Keratinocyte (primary cell): ENCODE results near the gene ANKMY1. TPM values are rescaled to one million over a fixed set of nuclear protein-coding genes. Genes with fewer than 3 reads are reported as not detected.

ENCODE experiments used
- DNase-seq: peaks from one replicate; pipeline ENCODE4 v3.0.0-alpha.2; 2011; ENCODE audit warnings: low read depth, missing footprints, low spot score
- FAIRE-seq: peaks from 2 replicates; lab custom pipeline; 2011; peaks lifted over from hg19 to GRCh38; lab: Jason Lieb, UNC
- H2AFZ ChIP-seq: 2 replicates; pipeline ENCODE4 v1.6.0; 2012; ENCODE audit warnings: low read length, control low read depth, inconsistent platforms; ENCODE audit not compliant: control insufficient read depth
- H3K27ac ChIP-seq: 2 replicates; pipeline ENCODE4 v1.5.1; 2011; ENCODE audit warnings: low read length; ENCODE audit not compliant: control insufficient read depth, insufficient read depth
- H3K27me3 ChIP-seq: 3 replicates; pipeline ENCODE4 v1.6.0; 2011; ENCODE audit warnings: low read length; ENCODE audit not compliant: control insufficient read depth, insufficient read depth; ENCODE audit errors: extremely low read depth
- H3K36me3 ChIP-seq, 2 experiments: 2 replicates in 1 of 2; 3 replicates in 1 of 2; pipeline ENCODE4 v1.5.1; 2011; ENCODE audit warnings: low read length in 2 of 2, mild to moderate bottlenecking in 1 of 2; ENCODE audit not compliant: control insufficient read depth in 2 of 2, insufficient read depth in 2 of 2; ENCODE audit errors: extremely low read depth in 1 of 2
- H3K4me1 ChIP-seq: 3 replicates; pipeline ENCODE4 v1.5.1; 2011; ENCODE audit warnings: low read length; ENCODE audit not compliant: control insufficient read depth, insufficient read depth; ENCODE audit errors: extremely low read depth
- H3K4me2 ChIP-seq: 3 replicates; pipeline ENCODE4 v1.6.0; 2011; ENCODE audit warnings: low read depth, low read length; ENCODE audit not compliant: control insufficient read depth, insufficient read depth; ENCODE audit errors: extremely low read depth
- H3K4me3 ChIP-seq, 3 experiments: fragments of 200-600 bp in 1 of 3; sonication (generic) in 1 of 3; 2 replicates in 2 of 3; 3 replicates in 1 of 3; pipeline ENCODE4 v1.5.1; 2011 to 2016; ENCODE audit warnings: low read length in 3 of 3, mild to moderate bottlenecking in 3 of 3, control low read depth in 2 of 3, inconsistent platforms in 1 of 3, low read depth in 1 of 3, mixed read lengths in 1 of 3, mixed run types in 1 of 3, moderate library complexity in 1 of 3; ENCODE audit not compliant: control insufficient read depth in 2 of 3, insufficient read depth in 2 of 3; ENCODE audit errors: extremely low read depth in 1 of 3
- H3K79me2 ChIP-seq: 2 replicates; pipeline ENCODE4 v1.6.0; 2012; ENCODE audit warnings: low read length; ENCODE audit not compliant: control insufficient read depth, insufficient read depth
- H3K9ac ChIP-seq: 3 replicates; pipeline ENCODE4 v1.6.0; 2011; ENCODE audit warnings: low read length; ENCODE audit not compliant: control insufficient read depth, insufficient read depth; ENCODE audit errors: extremely low read depth
- H3K9me1 ChIP-seq: 3 replicates; pipeline ENCODE4 v1.6.0; 2011; ENCODE audit warnings: low read length; ENCODE audit not compliant: control insufficient read depth, insufficient read depth; ENCODE audit errors: extremely low read depth
- H3K9me3 ChIP-seq: 2 replicates; pipeline ENCODE4 v1.5.1; 2012; ENCODE audit warnings: low read depth, low read length; ENCODE audit not compliant: control insufficient read depth
- H4K20me1 ChIP-seq: 3 replicates; pipeline ENCODE4 v1.6.0; 2011; ENCODE audit warnings: low read length; ENCODE audit not compliant: control insufficient read depth, insufficient read depth; ENCODE audit errors: extremely low read depth
- CTCF ChIP-seq, 3 experiments: IDR thresholded peaks in 1 of 3; conservative IDR thresholded peaks in 1 of 3; optimal IDR thresholded peaks in 1 of 3; 2 replicates in 2 of 3; 3 replicates in 1 of 3; pipeline versions ENCODE3 to v1.5.1; 2011; ENCODE audit warnings: low read length in 3 of 3, mild to moderate bottlenecking in 3 of 3, moderate library complexity in 2 of 3, control low read depth in 1 of 3, inconsistent platforms in 1 of 3; ENCODE audit not compliant: insufficient read depth in 2 of 3; ENCODE audit errors: extremely low read depth in 1 of 3
- EZH2 ChIP-seq: IDR thresholded peaks from one replicate; pipeline ENCODE4 v1.6.1; 2012; ENCODE audit warnings: inconsistent platforms, mild to moderate bottlenecking, low read length, moderate library complexity
- dilution Hi-C: fragments of 300-500 bp; cut with MboI; formaldehyde crosslinking; loops from one replicate; pipeline ENCODE4 v1.7.0; 2020; ENCODE audit warnings: low sequenced_read_pairs; ENCODE audit not compliant: extremely low pct_ligation_motif_present
- polyA plus RNA-seq, 5 experiments: library from polyadenylated mRNA; depleted of rRNA in 3 of 5; stranded (reverse) in 3 of 5; stranded (forward) in 1 of 5; unstranded in 1 of 5; fragments of >200 nt; gene quantifications; 1 replicate in 1 of 5; 2 replicates in 3 of 5; 3 replicates in 1 of 5; pipeline versions ENCODE4 v1.2.1 to v1.2.3, GENCODE V29; 2011 to 2012; ENCODE audit warnings: missing spikeins in 2 of 5, low read depth in 1 of 5, low replicate concordance in 1 of 5

Gene ANKMY1
- polyA plus RNA-seq, 1 donor (not counting 4 experiments of a cell fraction or from before 2014, with no cell fraction given): 3.3 TPM

GRCh38 chr2:240524963-240525718 is 32.6 kb downstream of the ANKMY1 start:
- no peaks in the 10 kb centered on the region for H3K9me1 ChIP-seq
- FAIRE-seq (no peak), DNase-seq (no peak)
- H3K4me2 ChIP-seq: no peak overlapping the region
- TF ChIP-seq CTCF (optimal IDR thresholded peaks at IDR 0.05 in 1 of 3, IDR thresholded peaks at IDR 0.05 in 1 of 3, conservative IDR thresholded peaks at IDR 0.05 in 1 of 3; ENCODE audit: extremely low read depth in 1 of 3, insufficient read depth in 2 of 3, low read length in 3 of 3) (no peak), EZH2 (no peak)
- H3K9ac ChIP-seq: no peak overlapping the region
- no peak overlapping the region for H2AFZ ChIP-seq
- H3K36me3 ChIP-seq: peaks cover 2 to 4% of the 10 kb centered on the region in 2 experiments
- no peak overlapping the region for H3K27ac ChIP-seq
- H3K4me3 ChIP-seq: no peak overlapping the region
- no peaks in the 10 kb centered on the region for H4K20me1 ChIP-seq
- H3K4me1 ChIP-seq: no peaks in the 10 kb centered on the region
- dilution Hi-C loops: no loop called here
- H3K27me3 ChIP-seq: peaks cover 6% of the 10 kb centered on the region
- peaks cover 11% of the 10 kb centered on the region for H3K9me3 ChIP-seq
- no peaks in the 10 kb centered on the region for H3K79me2 ChIP-seq

- FAIRE-seq: no peak
Observed at GRCh38 chr2:240523451-240524281, 34.1 kb downstream of the ANKMY1 start.

More at GRCh38 chr2:240523451-240524281, 34.1 kb downstream of the ANKMY1 start:
- dilution Hi-C loops: no loop called here
- no peak overlapping the region for H3K4me3 ChIP-seq
- H3K27me3 ChIP-seq: peaks cover 14% of the 10 kb centered on the region
- no peak overlapping the region for H3K27ac ChIP-seq
- H2AFZ ChIP-seq: no peak overlapping the region
- H3K4me2 ChIP-seq: no peak overlapping the region
- H3K4me1 ChIP-seq: peaks cover 7% of the 10 kb centered on the region
- H3K36me3 ChIP-seq: peaks cover 0 to 2% of the 10 kb centered on the region in 2 experiments
- TF ChIP-seq EZH2: no peak
- no peak for TF ChIP-seq CTCF (optimal IDR thresholded peaks at IDR 0.05 in 1 of 3, IDR thresholded peaks at IDR 0.05 in 1 of 3, conservative IDR thresholded peaks at IDR 0.05 in 1 of 3; ENCODE audit: extremely low read depth in 1 of 3, insufficient read depth in 2 of 3, low read length in 3 of 3)
- peaks cover 11% of the 10 kb centered on the region for H3K9me3 ChIP-seq
- H3K9ac ChIP-seq: no peak overlapping the region
- no peaks in the 10 kb centered on the region for H4K20me1 ChIP-seq
- no peaks in the 10 kb centered on the region for H3K9me1 ChIP-seq
- DNase-seq: no peak
- no peaks in the 10 kb centered on the region for H3K79me2 ChIP-seq
